CD4-positive, CD25-positive, alpha-beta regulatory T cell (primary cell): ENCODE measurements around the gene MLPH. TPM values are rescaled to one million over a fixed set of nuclear protein-coding genes. Genes with fewer than 3 reads are reported as not detected.
A peak's percentile ranks its signal among the peaks of the same experiment; 100 is the strongest.

Experiments
- ATAC-seq, 2 donors: fragments of 150-1000 bp; cut with Tn5 transposase; one replicate each; pipeline ENCODE4 v1.10.0; 2021; ENCODE audit warnings: low read depth in 2 of 2, moderate number of reproducible peaks in 2 of 2, moderate library complexity in 1 of 2
- DNase-seq, 3 donors: peaks; one replicate each; pipeline versions ENCODE4 v3.0.0 to v3.0.0-alpha.2; 2012 to 2022; ENCODE audit warnings: mixed read lengths in 1 of 3
- H3K27ac ChIP-seq: one replicate; pipeline ENCODE4 v1.7.0; 2013; ENCODE audit warnings: mild to moderate bottlenecking, low read length; ENCODE audit not compliant: insufficient read depth, poor library complexity, severe bottlenecking
- H3K27me3 ChIP-seq: one replicate; pipeline ENCODE4 v1.7.0; 2013; ENCODE audit warnings: low read length; ENCODE audit not compliant: control insufficient read depth, insufficient read depth
- H3K36me3 ChIP-seq: one replicate; pipeline ENCODE4 v1.7.0; 2013; ENCODE audit warnings: mild to moderate bottlenecking, low read length, moderate library complexity; ENCODE audit not compliant: control insufficient read depth, insufficient read depth
- H3K4me1 ChIP-seq: 2 replicates; pipeline ENCODE4 v1.7.0; 2013; ENCODE audit warnings: mild to moderate bottlenecking, low read length; ENCODE audit not compliant: insufficient read depth, control insufficient read depth, poor library complexity, severe bottlenecking
- H3K4me3 ChIP-seq: one replicate; pipeline ENCODE4 v1.7.0; 2013; ENCODE audit warnings: low read depth, mild to moderate bottlenecking, low read length, moderate library complexity
- H3K9me3 ChIP-seq, 2 experiments: 1 replicate in 1 of 2; 2 replicates in 1 of 2; pipeline ENCODE4 v1.7.0; 2013; ENCODE audit warnings: low read length in 2 of 2, mild to moderate bottlenecking in 1 of 2, moderate library complexity in 1 of 2; ENCODE audit not compliant: control insufficient read depth in 2 of 2
- H3K27ac Mint-ChIP-seq, 3 donors: one replicate each; pipeline ENCODE4 v1.8.0; 2020 to 2022; ENCODE audit warnings: mild to moderate bottlenecking in 3 of 3, mixed read lengths in 3 of 3, moderate library complexity in 2 of 3
- H3K27me3 Mint-ChIP-seq: one replicate; pipeline ENCODE4 v1.8.0; 2022; ENCODE audit warnings: mild to moderate bottlenecking, mixed read lengths
- H3K36me3 Mint-ChIP-seq: one replicate; pipeline ENCODE4 v1.8.0; 2020; ENCODE audit warnings: mixed read lengths
- H3K4me1 Mint-ChIP-seq, 4 donors: one replicate each; pipeline ENCODE4 v1.8.0; 2020 to 2022; ENCODE audit warnings: mixed read lengths in 4 of 4, mild to moderate bottlenecking in 1 of 4
- H3K4me3 Mint-ChIP-seq, 4 donors: one replicate each; pipeline ENCODE4 v1.8.0; 2020 to 2022; ENCODE audit warnings: mild to moderate bottlenecking in 4 of 4, mixed read lengths in 4 of 4, moderate library complexity in 3 of 4
- H3K9me3 Mint-ChIP-seq, 7 donors: one replicate each; pipeline ENCODE4 v1.8.0; 2020 to 2022; ENCODE audit warnings: mixed read lengths in 7 of 7, mild to moderate bottlenecking in 3 of 7, moderate library complexity in 2 of 7
- polyA plus RNA-seq, 4 donors: library from polyadenylated mRNA; unstranded; fragments of 300-500 nt; fragmentation: Illumina TruSeq; gene quantifications; one replicate each; pipeline ENCODE4 v1.2.3, GENCODE V29; 2021
- total RNA-seq: library from RNA; stranded (reverse); gene quantifications from one replicate; pipeline ENCODE4 v1.2.3, GENCODE V29; 2022

The MLPH gene
- total RNA-seq (0.47 TPM), polyA plus RNA-seq (not detected)

- peaks cover 38% of the 10 kb centered on the region for H3K27me3 Mint-ChIP-seq
These were observed at the start of gene MLPH for GRCh38 chr2:237486819-237487448. TSS of gene MLPH (plus strand) at chr2:237487251. CDS start at chr2:237493427, 6,176 bp downstream.

GRCh38 chr2:237437566-237437965, 49.5 kb upstream of the MLPH start:
- DNase-seq = no peak
- Mint-ChIP-seq H3K4me1 (peaks cover 26 to 92% (median 67%) of the 10 kb centered on the region in 4 donors), H3K36me3 (no peaks in the 10 kb centered on the region), H3K27ac (peak overlapping the region in 2 of 3 donors; percentile 40 to 87), H3K4me3 (no peak overlapping the region), H3K27me3 (no peaks in the 10 kb centered on the region), H3K9me3 (peaks cover 0 to 2% (median 0%) of the 10 kb centered on the region in 7 donors)
- Histone ChIP-seq H3K27ac (no peak overlapping the region), H3K9me3 (no peaks in the 10 kb centered on the region), H3K36me3 (no peaks in the 10 kb centered on the region), H3K27me3 (no peaks in the 10 kb centered on the region), H3K4me3 (no peak overlapping the region), H3K4me1 (peaks cover 58% of the 10 kb centered on the region)
- no peak for ATAC-seq

More at GRCh38 chr2:237486819-237487448, at the start of gene MLPH:
- peaks cover 17% of the 10 kb centered on the region for H3K27me3 ChIP-seq
- DNase-seq = no peak
- no peaks in the 10 kb centered on the region for H3K4me1 ChIP-seq
- no peaks in the 10 kb centered on the region for H3K36me3 ChIP-seq
- H3K9me3 ChIP-seq = peaks cover 3 to 15% of the 10 kb centered on the region in 2 experiments
- H3K4me3 ChIP-seq = no peak within 1 kb of the TSS
- ATAC-seq = no peak
- Mint-ChIP-seq H3K27ac (no peak within 1 kb of the TSS), H3K9me3 (peaks cover 0 to 11% (median 0%) of the 10 kb centered on the region in 7 donors), H3K36me3 (no peaks in the 10 kb centered on the region), H3K4me3 (no peak within 1 kb of the TSS), H3K4me1 (peaks cover 0 to 2% (median 0%) of the 10 kb centered on the region in 4 donors)
- H3K27ac ChIP-seq = no peak within 1 kb of the TSS

- H3K4me1 Mint-ChIP-seq = peaks cover 25 to 85% (median 62%) of the 10 kb centered on the region in 4 donors
- H3K27ac Mint-ChIP-seq = peak overlapping the region in 2 of 3 donors; percentile 80 to 87
These were observed 48.7 kb upstream of the MLPH start for GRCh38 chr2:237438080-237438940.

GRCh38 chr2:237440819-237441281, 46.2 kb upstream of the MLPH start:
- no peaks in the 10 kb centered on the region for H3K27me3 ChIP-seq
- peak in 1 of 3 donors; percentile 64 for DNase-seq
- H3K4me3 Mint-ChIP-seq = no peak overlapping the region
- peaks cover 20 to 64% (median 41%) of the 10 kb centered on the region in 4 donors for H3K4me1 Mint-ChIP-seq
- no peak overlapping the region for H3K27ac ChIP-seq
- H3K9me3 Mint-ChIP-seq = peaks cover 0 to 2% (median 0%) of the 10 kb centered on the region in 7 donors
- H3K36me3 Mint-ChIP-seq = no peaks in the 10 kb centered on the region
- H3K27ac Mint-ChIP-seq = peak overlapping the region; percentile 4 to 69 (median 63)
- peaks cover 26% of the 10 kb centered on the region for H3K4me1 ChIP-seq
- H3K9me3 ChIP-seq = no peaks in the 10 kb centered on the region
- no peak for ATAC-seq
- H3K4me3 ChIP-seq = no peak overlapping the region
- no peaks in the 10 kb centered on the region for H3K27me3 Mint-ChIP-seq
- H3K36me3 ChIP-seq = no peaks in the 10 kb centered on the region

More at GRCh38 chr2:237438080-237438940, 48.7 kb upstream of the MLPH start:
- H3K36me3 ChIP-seq = no peaks in the 10 kb centered on the region
- H3K4me1 ChIP-seq = peaks cover 51% of the 10 kb centered on the region
- Mint-ChIP-seq H3K36me3 (no peaks in the 10 kb centered on the region), H3K4me3 (peak overlapping the region in 3 of 4 donors; percentile 4 to 65 (median 57)), H3K9me3 (peaks cover 0 to 2% (median 0%) of the 10 kb centered on the region in 7 donors), H3K27me3 (no peaks in the 10 kb centered on the region)
- no peak overlapping the region for H3K4me3 ChIP-seq
- H3K27ac ChIP-seq = no peak overlapping the region
- H3K27me3 ChIP-seq = no peaks in the 10 kb centered on the region
- H3K9me3 ChIP-seq = no peaks in the 10 kb centered on the region
- no peak for DNase-seq
- ATAC-seq = no peak

GRCh38 chr2:237441605-237442274, 45.3 kb upstream of the MLPH start:
- Mint-ChIP-seq H3K9me3 (peaks cover 0 to 2% (median 0%) of the 10 kb centered on the region in 7 donors), H3K36me3 (no peaks in the 10 kb centered on the region), H3K27me3 (no peaks in the 10 kb centered on the region), H3K27ac (peak overlapping the region; percentile 79 to 90 (median 83)), H3K4me1 (peaks cover 19 to 56% (median 36%) of the 10 kb centered on the region in 4 donors), H3K4me3 (peak overlapping the region in 2 of 4 donors; percentile 36 to 40)
- Histone ChIP-seq H3K4me1 (peaks cover 22% of the 10 kb centered on the region), H3K27ac (no peak overlapping the region), H3K4me3 (no peak overlapping the region), H3K9me3 (no peaks in the 10 kb centered on the region), H3K36me3 (no peaks in the 10 kb centered on the region), H3K27me3 (no peaks in the 10 kb centered on the region)
- ATAC-seq (peak in 1 of 2 donors; percentile 27), DNase-seq (peak in 1 of 3 donors; percentile 30)

GRCh38 chr2:237444071-237444470, 43.0 kb upstream of the MLPH start:
- Mint-ChIP-seq H3K9me3 (peaks cover 0 to 2% (median 0%) of the 10 kb centered on the region in 7 donors), H3K4me1 (peaks cover 14 to 37% (median 23%) of the 10 kb centered on the region in 4 donors), H3K4me3 (no peak overlapping the region), H3K36me3 (no peaks in the 10 kb centered on the region), H3K27ac (peak overlapping the region in 2 of 3 donors; percentile 11 to 38), H3K27me3 (no peaks in the 10 kb centered on the region)
- H3K9me3 ChIP-seq = no peaks in the 10 kb centered on the region
- H3K27ac ChIP-seq = no peak overlapping the region
- no peaks in the 10 kb centered on the region for H3K27me3 ChIP-seq
- ATAC-seq (no peak), DNase-seq (no peak)
- H3K4me3 ChIP-seq = no peak overlapping the region
- no peaks in the 10 kb centered on the region for H3K36me3 ChIP-seq
- peaks cover 14% of the 10 kb centered on the region for H3K4me1 ChIP-seq

GRCh38 chr2:237445611-237446337, 41.3 kb upstream of the MLPH start:
- no peak for ATAC-seq
- peaks cover 7 to 27% (median 15%) of the 10 kb centered on the region in 4 donors for H3K4me1 Mint-ChIP-seq
- no peak for DNase-seq
- H3K27ac Mint-ChIP-seq = no peak overlapping the region
- no peak overlapping the region for H3K4me3 Mint-ChIP-seq
- H3K27me3 ChIP-seq = no peaks in the 10 kb centered on the region
- H3K9me3 Mint-ChIP-seq = peaks cover 0 to 3% (median 0%) of the 10 kb centered on the region in 7 donors
- H3K4me1 ChIP-seq = peaks cover 11% of the 10 kb centered on the region
- H3K36me3 ChIP-seq = no peaks in the 10 kb centered on the region
- no peaks in the 10 kb centered on the region for H3K27me3 Mint-ChIP-seq
- H3K9me3 ChIP-seq = no peaks in the 10 kb centered on the region
- H3K4me3 ChIP-seq = no peak overlapping the region
- H3K27ac ChIP-seq = no peak overlapping the region
- H3K36me3 Mint-ChIP-seq = no peaks in the 10 kb centered on the region
